H9 (cell line): Measurements from ENCODE around the gene CHST15. TPM values are rescaled to one million over a fixed set of nuclear protein-coding genes. Genes with fewer than 3 reads are reported as not detected.

Experiments used
- DNase-seq: peaks from one replicate; pipeline ENCODE4 v3.0.0-alpha.2; 2017
- H2AFZ ChIP-seq: one replicate; pipeline ENCODE4 v1.6.1; 2013; ENCODE audit warnings: mild to moderate bottlenecking, low read length, control low read depth, moderate library complexity
- H2AK5ac ChIP-seq: 2 replicates; pipeline ENCODE4 v1.6.1; 2013; ENCODE audit warnings: low read length, control low read depth, mixed read lengths; ENCODE audit not compliant: insufficient read length
- H2BK120ac ChIP-seq: one replicate; pipeline ENCODE4 v1.6.1; 2013; ENCODE audit warnings: low read depth, mild to moderate bottlenecking, low read length, control low read depth, inconsistent platforms; ENCODE audit not compliant: poor library complexity, severe bottlenecking
- H2BK12ac ChIP-seq: 2 replicates; pipeline ENCODE4 v1.6.1; 2013; ENCODE audit warnings: low read length, control low read depth, mixed read lengths, low read depth; ENCODE audit not compliant: insufficient read length
- H2BK15ac ChIP-seq: 2 replicates; pipeline ENCODE4 v1.6.1; 2013; ENCODE audit warnings: low read depth, low read length, control low read depth
- H2BK20ac ChIP-seq: one replicate; pipeline ENCODE4 v1.6.1; 2013; ENCODE audit warnings: low read depth, mild to moderate bottlenecking, low read length, control low read depth, inconsistent platforms; ENCODE audit not compliant: poor library complexity, severe bottlenecking
- H2BK5ac ChIP-seq: 2 replicates; pipeline ENCODE4 v1.6.1; 2013; ENCODE audit warnings: low read length, control low read depth, mixed read lengths; ENCODE audit not compliant: insufficient read length
- H3K14ac ChIP-seq: 2 replicates; pipeline ENCODE4 v1.6.1; 2013; ENCODE audit warnings: low read length, control low read depth; ENCODE audit not compliant: insufficient read depth
- H3K18ac ChIP-seq: 2 replicates; pipeline ENCODE4 v1.6.1; 2013; ENCODE audit warnings: low read depth, mild to moderate bottlenecking, mixed read lengths, low read length, control low read depth; ENCODE audit not compliant: insufficient read length
- H3K23ac ChIP-seq: 2 replicates; pipeline ENCODE4 v1.6.1; 2013; ENCODE audit warnings: low read length, control low read depth, mixed read lengths, low read depth; ENCODE audit not compliant: insufficient read length
- H3K23me2 ChIP-seq: 2 replicates; pipeline ENCODE4 v1.6.1; 2013; ENCODE audit warnings: low read depth, mild to moderate bottlenecking, mixed read lengths, low read length, control low read depth; ENCODE audit not compliant: insufficient read length, poor library complexity, severe bottlenecking
- H3K27ac ChIP-seq: 2 replicates; pipeline ENCODE4 v1.5.1; 2013; ENCODE audit warnings: low read length, control low read depth, mixed read lengths, low read depth; ENCODE audit not compliant: insufficient read length
- H3K27me3 ChIP-seq: 2 replicates; pipeline ENCODE4 v1.6.1; 2013; ENCODE audit warnings: low read length, control low read depth, inconsistent platforms; ENCODE audit not compliant: insufficient read depth
- H3K4ac ChIP-seq: 2 replicates; pipeline ENCODE4 v1.6.1; 2013; ENCODE audit warnings: low read depth, mild to moderate bottlenecking, control low read depth, inconsistent platforms, low read length, moderate library complexity
- H3K4me1 ChIP-seq: 2 replicates; pipeline ENCODE4 v1.6.1; 2013; ENCODE audit warnings: low read length, control low read depth, inconsistent platforms; ENCODE audit not compliant: insufficient read depth
- H3K4me2 ChIP-seq: 2 replicates; pipeline ENCODE4 v1.6.1; 2013; ENCODE audit warnings: low read length, control low read depth, mixed read lengths; ENCODE audit not compliant: insufficient read length, insufficient read depth
- H3K56ac ChIP-seq: 2 replicates; pipeline ENCODE4 v1.6.1; 2013; ENCODE audit warnings: low read depth, mild to moderate bottlenecking, mixed read lengths, low read length, control low read depth; ENCODE audit not compliant: insufficient read length
- H3K79me1 ChIP-seq: 2 replicates; pipeline ENCODE4 v1.6.1; 2013; ENCODE audit warnings: low read depth, mild to moderate bottlenecking, moderate library complexity, low read length, control low read depth, inconsistent platforms; ENCODE audit not compliant: insufficient read depth, poor library complexity, severe bottlenecking
- H3K79me2 ChIP-seq: 2 replicates; pipeline ENCODE4 v1.6.1; 2013; ENCODE audit warnings: low read length, control low read depth, inconsistent platforms; ENCODE audit not compliant: insufficient read depth
- H3K9ac ChIP-seq: 2 replicates; pipeline ENCODE4 v1.6.1; 2013; ENCODE audit warnings: low read length, control low read depth, mixed read lengths; ENCODE audit not compliant: insufficient read length; ENCODE audit errors: extremely low read depth
- H3K9me3 ChIP-seq: one replicate; pipeline ENCODE4 v1.6.1; 2013; ENCODE audit warnings: low read depth, low read length, inconsistent platforms; ENCODE audit not compliant: control insufficient read depth
- H3T11ph ChIP-seq: one replicate; pipeline ENCODE4 v1.6.1; 2013; ENCODE audit warnings: mild to moderate bottlenecking, low read length, control low read depth, inconsistent platforms
- H4K20me1 ChIP-seq: one replicate; pipeline ENCODE4 v1.6.1; 2013; ENCODE audit not compliant: control insufficient read depth, insufficient read length, insufficient read depth
- H4K5ac ChIP-seq: 2 replicates; pipeline ENCODE4 v1.6.1; 2013; ENCODE audit warnings: low read depth, mild to moderate bottlenecking, mixed read lengths, low read length, control low read depth; ENCODE audit not compliant: insufficient read length
- H4K8ac ChIP-seq: replicated peaks from 2 replicates; pipeline ENCODE4 v1.6.1; 2013; ENCODE audit warnings: low read length, control low read depth, mixed read lengths, low read depth; ENCODE audit not compliant: insufficient read length
- H4K91ac ChIP-seq: 2 replicates; pipeline ENCODE4 v1.6.1; 2013; ENCODE audit warnings: low read depth, mild to moderate bottlenecking, moderate library complexity, mixed read lengths, low read length, control low read depth; ENCODE audit not compliant: insufficient read length
- H3K27ac Mint-ChIP-seq, 3 experiments: 2 replicates in 2 of 3; 3 replicates in 1 of 3; pipeline ENCODE4 v1.8.0; 2020 to 2021; ENCODE audit warnings: mixed read lengths in 3 of 3, mild to moderate bottlenecking in 1 of 3, moderate library complexity in 1 of 3
- H3K27me3 Mint-ChIP-seq: 2 replicates; pipeline ENCODE4 v1.8.0; 2021; ENCODE audit warnings: low read depth, mild to moderate bottlenecking, moderate library complexity, mixed read lengths
- H3K36me3 Mint-ChIP-seq, 3 experiments: 2 replicates in 2 of 3; 3 replicates in 1 of 3; pipeline ENCODE4 v1.8.0; 2020 to 2021; ENCODE audit warnings: low read depth in 3 of 3, mixed read lengths in 3 of 3; ENCODE audit not compliant: insufficient read depth in 1 of 3
- H3K4me1 Mint-ChIP-seq, 2 experiments: 2 replicates each; pipeline ENCODE4 v1.8.0; 2020; ENCODE audit warnings: mixed read lengths in 2 of 2
- H3K4me3 Mint-ChIP-seq, 2 experiments: 2 replicates in 1 of 2; 3 replicates in 1 of 2; pipeline ENCODE4 v1.8.0; 2020 to 2021; ENCODE audit warnings: mild to moderate bottlenecking in 2 of 2, mixed read lengths in 2 of 2, moderate library complexity in 1 of 2
- H3K9me3 Mint-ChIP-seq, 2 experiments: 2 replicates in 1 of 2; 3 replicates in 1 of 2; pipeline ENCODE4 v1.8.0; 2020; ENCODE audit warnings: mild to moderate bottlenecking in 2 of 2, mixed read lengths in 2 of 2, moderate library complexity in 1 of 2
- CTCF ChIP-seq: fragments of 200-600 bp; sonication (generic); conservative IDR thresholded peaks from 3 replicates; pipeline ENCODE4 v1.8.0; 2021; ENCODE audit warnings: antibody characterized with exemption, mild to moderate bottlenecking
- WGBS: extraction: QIAGEN DNeasy Blood & Tissue Kit; methylation state at CpG from one replicate; pipeline ENCODE4 v1.1.7; 2013; ENCODE audit warnings: missing lambda C conversion rate, low lambda C conversion rate, mixed read lengths; ENCODE audit not compliant: insufficient read length; ENCODE audit errors: extremely low coverage; 5-methylcytosine and 5-hydroxymethylcytosine counted together
- total RNA-seq: library from RNA; stranded (reverse); gene quantifications from 2 replicates; pipeline ENCODE4 v1.2.1, GENCODE V29; 2021

The CHST15 gene
- total RNA-seq, 1 experiment from 2014 or later, result 8.7 TPM

- Histone ChIP-seq H2AK5ac (no peak overlapping the region), H3K23me2 (no peaks in the 10 kb centered on the region), H4K8ac (no peak overlapping the region), H2BK120ac (no peak overlapping the region), H3K4me2 (no peak overlapping the region), H3K27me3 (no peaks in the 10 kb centered on the region), H2AFZ (no peak overlapping the region), H3K79me2 (no peaks in the 10 kb centered on the region), H3K27ac (no peak overlapping the region), H3K79me1 (no peaks in the 10 kb centered on the region), H2BK20ac (no peak overlapping the region), H3K14ac (no peak overlapping the region), H2BK5ac (no peak overlapping the region), H3K9me3 (no peaks in the 10 kb centered on the region), H3K4me1 (0 out of 2 replicates have a peak, but pooled peaks cover 2% of the 10 kb centered on the region), H4K20me1 (no peaks in the 10 kb centered on the region), H4K5ac (no peak overlapping the region), H2BK15ac (no peak overlapping the region), H3K9ac (no peak overlapping the region), H3K18ac (no peak overlapping the region), H3K23ac (no peak overlapping the region), H3K4ac (no peak overlapping the region), H3T11ph (no peak overlapping the region), H3K56ac (no peak overlapping the region), H2BK12ac (no peak overlapping the region), H4K91ac (no peak overlapping the region)
- no peak overlapping the region for H3K4me3 Mint-ChIP-seq
- H3K27me3 Mint-ChIP-seq, result peaks cover 3% of the 10 kb centered on the region; the same call in 1 of the 2 replicates
- no peak overlapping the region for H3K27ac Mint-ChIP-seq
- H3K36me3 Mint-ChIP-seq, result peaks cover 0 to 3% (median 2%) of the 10 kb centered on the region in 3 experiments; a peak in 3 of 7 replicates
- no CpG with 5 or more reads among the region's 6 CpGs for WGBS
- no peak for DNase-seq
- H3K9me3 Mint-ChIP-seq, result no peaks in the 10 kb centered on the region; a peak in 2 of 5 replicates
- peaks cover 14 to 21% of the 10 kb centered on the region in 2 experiments for H3K4me1 Mint-ChIP-seq
- TF ChIP-seq CTCF, result no peak
Observed at GRCh38 chr10:124047427-124048152, 45.8 kb downstream of the CHST15 start.
